Brain microvascular endothelial cell (primary cell): ENCODE results near the gene MAGIX.

Source experiments
- DNase-seq: peaks from one replicate; pipeline ENCODE4 v3.0.0-alpha.2; 2020
- H3K27ac ChIP-seq: fragments of 250-450 bp; sonication (Bioruptor Pico); 2 replicates; pipeline ENCODE4 v1.5.1; 2020; ENCODE audit warnings: mild to moderate bottlenecking, moderate library complexity
- H3K27me3 ChIP-seq: fragments of 250-450 bp; sonication (Bioruptor Pico); replicated peaks from 2 replicates; pipeline ENCODE4 v1.5.1; 2020; ENCODE audit warnings: mild to moderate bottlenecking
- H3K36me3 ChIP-seq: fragments of 250-450 bp; sonication (Bioruptor Pico); replicated peaks from 2 replicates; pipeline ENCODE4 v1.5.1; 2020; ENCODE audit warnings: mild to moderate bottlenecking
- H3K4me3 ChIP-seq: 2 replicates; pipeline ENCODE4 v1.5.1; 2011; ENCODE audit warnings: low read depth, mild to moderate bottlenecking, control low read depth, low read length, moderate library complexity
- CTCF ChIP-seq: IDR thresholded peaks from 2 replicates; pipeline ENCODE4 v1.5.1; 2011; ENCODE audit warnings: low read depth, mild to moderate bottlenecking, moderate library complexity, low read length, control low read depth, inconsistent platforms; ENCODE audit errors: missing control alignments
- in situ Hi-C: cut with HindIII; loops from 2 replicates; pipeline ENCODE4 v1.10.0; 2017; ENCODE audit warnings: low sequenced_read_pairs, low pct_ligation_motif_present

Gene MAGIX

GRCh38 chrX:49204017-49204416 lies 41.5 kb downstream of the MAGIX start:
- in situ Hi-C loops, result no loop called here
- TF ChIP-seq CTCF, result no peak
- Histone ChIP-seq H3K36me3 (no peaks in the 10 kb centered on the region), H3K4me3 (no peak overlapping the region), H3K27me3 (no peaks in the 10 kb centered on the region), H3K27ac (no peak overlapping the region)
- no peak for DNase-seq

- H3K4me3 ChIP-seq, result no peak overlapping the region
- H3K36me3 ChIP-seq, result no peaks in the 10 kb centered on the region
- no peak for DNase-seq
- H3K27me3 ChIP-seq, result no peaks in the 10 kb centered on the region
- TF ChIP-seq CTCF, result no peak
- in situ Hi-C loops, result no loop called here
- H3K27ac ChIP-seq, result no peak overlapping the region
Measured at GRCh38 chrX:49204709-49205108, 42.2 kb downstream of the MAGIX start.

DNA sequence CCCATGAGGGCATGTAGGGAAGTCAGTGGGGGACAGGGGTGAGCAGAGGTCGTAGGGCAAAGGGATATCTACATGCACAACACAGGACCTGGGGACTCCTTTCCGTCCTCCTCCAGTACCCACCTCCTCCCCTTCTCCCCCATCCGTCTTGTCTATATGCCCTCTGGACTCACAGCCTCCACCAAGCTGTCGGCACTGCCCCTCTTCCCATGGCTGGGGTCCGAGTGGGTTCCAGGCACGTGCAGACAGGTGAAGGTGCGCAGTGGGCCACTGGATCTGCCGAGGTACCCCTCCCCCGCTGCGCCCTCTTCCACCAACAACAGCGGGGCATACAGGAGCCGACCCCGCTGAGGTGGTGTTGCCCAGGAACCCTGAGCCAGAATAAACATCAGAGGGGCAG lies 42.9 kb downstream of the MAGIX start:
- Histone ChIP-seq H3K27me3 (no peaks in the 10 kb centered on the region), H3K4me3 (no peak overlapping the region), H3K27ac (no peak overlapping the region), H3K36me3 (no peaks in the 10 kb centered on the region)
- in situ Hi-C loops, result no loop called here
- no peak for DNase-seq
- no peak for TF ChIP-seq CTCF

DNA sequence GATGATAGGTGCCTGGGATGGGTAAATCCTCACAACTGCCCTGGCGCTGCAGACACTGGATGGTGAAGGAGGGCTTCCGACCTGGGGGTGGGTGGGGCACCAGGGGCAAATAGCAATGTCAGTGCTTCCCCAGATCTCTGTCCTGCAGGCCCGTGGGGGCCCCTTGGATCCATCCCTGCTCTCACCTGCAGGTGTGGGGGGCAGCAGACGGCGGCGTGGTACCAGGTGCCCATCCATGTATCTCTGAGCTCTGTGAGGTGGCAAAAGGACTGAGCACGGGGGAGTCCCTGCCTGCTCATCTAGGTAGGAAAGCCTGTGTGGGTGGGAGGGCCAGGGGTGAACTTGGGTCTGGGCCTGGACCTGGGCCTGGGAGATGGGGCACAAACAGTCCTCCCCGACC lies 44.0 kb downstream of the MAGIX start:
- no peak for TF ChIP-seq CTCF
- no peak overlapping the region for H3K4me3 ChIP-seq
- no peak for DNase-seq
- no peaks in the 10 kb centered on the region for H3K36me3 ChIP-seq
- H3K27ac ChIP-seq, result no peak overlapping the region
- in situ Hi-C loops, result no loop called here
- no peaks in the 10 kb centered on the region for H3K27me3 ChIP-seq

GRCh38 chrX:49208399-49208798 lies 45.8 kb downstream of the MAGIX start:
- no peaks in the 10 kb centered on the region for H3K36me3 ChIP-seq
- H3K27ac ChIP-seq, result no peak overlapping the region
- in situ Hi-C loops, result no loop called here
- TF ChIP-seq CTCF, result no peak
- no peak for DNase-seq
- H3K4me3 ChIP-seq, result no peak overlapping the region
- H3K27me3 ChIP-seq, result no peaks in the 10 kb centered on the region

GRCh38 chrX:49209434-49210251 lies 47.1 kb downstream of the MAGIX start:
- no peak for DNase-seq
- Histone ChIP-seq H3K4me3 (no peak overlapping the region), H3K36me3 (no peaks in the 10 kb centered on the region), H3K27me3 (no peaks in the 10 kb centered on the region), H3K27ac (no peak overlapping the region)
- TF ChIP-seq CTCF, result no peak
- in situ Hi-C loops, result no loop called here
